GM20431 (cell line): ENCODE measurements around the gene HYOU1.
"Not testable (repeated sequence)": the region's sequence is repeated elsewhere in the genome, so short reads cannot be mapped to it uniquely, and the experiment has no call there.

Experiments used
- in situ Hi-C: fragments of 300-500 bp; cut with MseI, MboI; formaldehyde crosslinking; loops from one replicate; pipeline ENCODE4 v1.15.0; 2020; ENCODE audit warnings: low sequenced_read_pairs; ENCODE audit not compliant: unreplicated experiment

The HYOU1 gene

DNA sequence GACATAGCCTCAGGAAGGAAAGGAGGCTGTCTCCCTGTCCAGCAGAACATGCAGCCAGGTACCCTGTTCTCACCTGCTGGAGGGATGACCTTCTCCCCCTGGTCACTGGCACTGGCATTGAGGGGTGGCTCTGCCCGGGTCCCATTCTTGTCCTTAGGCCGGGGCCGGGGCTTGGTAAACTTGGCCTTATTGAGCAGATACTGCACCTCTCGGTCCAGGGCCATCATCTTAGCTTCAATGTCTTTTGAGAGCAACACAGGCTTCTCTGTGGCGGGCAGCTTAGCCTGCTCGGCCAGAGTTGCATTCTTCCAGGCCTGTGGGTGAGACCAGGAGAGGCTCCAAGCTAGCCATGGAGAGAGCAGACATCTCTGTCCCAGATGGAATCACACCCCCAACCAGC is 10.5 kb downstream of the HYOU1 start:
- in situ Hi-C loops = no loop called here

DNA sequence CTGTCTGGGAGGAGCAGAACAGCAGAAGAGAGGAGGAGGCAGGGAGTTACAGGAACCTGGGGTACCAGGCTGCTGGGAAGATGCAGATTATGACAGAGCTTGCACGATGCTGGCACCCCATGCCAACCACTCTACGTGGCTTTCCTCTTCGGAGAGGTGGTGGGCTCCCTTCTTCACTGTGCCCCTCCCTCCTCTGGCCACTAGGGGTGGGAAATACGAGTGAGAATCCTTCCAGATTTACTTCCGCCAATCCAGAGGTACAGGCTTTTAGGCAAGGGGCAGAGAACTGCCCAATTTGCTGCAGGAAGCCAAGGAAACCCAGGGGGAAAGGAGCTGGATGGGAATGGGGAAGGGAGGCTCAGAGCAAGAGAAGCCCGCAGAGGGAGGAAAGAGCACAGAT is 12.3 kb downstream of the HYOU1 start:
- in situ Hi-C loops = no loop called here

DNA sequence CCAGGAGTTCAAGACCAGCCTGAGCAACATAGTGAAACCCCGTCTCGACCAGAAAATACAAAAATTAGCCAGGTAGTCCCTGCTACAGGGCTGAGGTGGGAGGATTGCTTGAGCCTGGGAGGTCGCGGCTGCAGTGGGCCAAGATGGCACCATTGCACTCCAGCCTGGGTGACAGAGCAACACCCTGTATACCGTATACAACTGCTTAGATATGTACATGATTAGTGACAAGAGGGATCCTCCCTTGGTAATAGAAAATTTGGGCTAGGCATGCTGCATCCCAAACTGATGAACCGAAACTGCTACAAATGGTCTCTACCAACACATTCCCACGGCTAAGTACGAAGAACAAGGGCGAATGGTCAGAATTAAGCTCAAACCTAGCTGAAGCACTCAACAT is 14.1 kb downstream of the HYOU1 start:
- in situ Hi-C loops = no loop called here

DNA sequence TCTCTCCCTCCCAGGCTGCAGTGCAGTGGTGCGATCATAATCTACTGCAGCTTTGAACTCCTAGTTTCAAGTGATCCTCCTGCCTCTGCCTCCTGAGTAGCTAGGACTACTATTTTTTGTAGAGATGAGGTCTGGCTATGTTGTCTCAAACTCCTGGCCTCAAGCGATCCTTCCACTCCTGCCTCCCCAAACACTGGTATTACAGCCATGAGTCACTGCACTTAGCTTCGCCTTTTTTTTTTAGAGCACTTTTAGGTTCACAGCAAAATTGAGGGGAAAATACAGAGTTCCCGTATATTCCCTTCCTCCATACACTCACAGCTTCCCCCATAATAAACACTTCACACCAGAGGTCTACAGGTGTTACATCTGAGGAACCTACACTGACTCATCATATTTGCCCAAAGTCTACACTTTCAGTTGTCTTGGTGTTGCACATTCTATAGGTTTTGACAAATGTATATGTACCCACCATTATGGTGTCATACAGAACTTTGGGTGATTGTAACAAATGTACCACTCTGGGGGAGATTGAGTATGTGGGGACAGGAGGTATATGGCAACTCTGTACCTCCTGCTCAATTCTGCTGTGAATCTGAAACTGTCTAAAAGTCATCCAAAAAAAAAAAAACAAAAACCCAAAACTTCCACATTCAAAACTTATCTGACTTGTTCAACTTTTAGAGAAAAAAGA is 15.0 kb downstream of the HYOU1 start:
- in situ Hi-C loops = no loop called here

DNA sequence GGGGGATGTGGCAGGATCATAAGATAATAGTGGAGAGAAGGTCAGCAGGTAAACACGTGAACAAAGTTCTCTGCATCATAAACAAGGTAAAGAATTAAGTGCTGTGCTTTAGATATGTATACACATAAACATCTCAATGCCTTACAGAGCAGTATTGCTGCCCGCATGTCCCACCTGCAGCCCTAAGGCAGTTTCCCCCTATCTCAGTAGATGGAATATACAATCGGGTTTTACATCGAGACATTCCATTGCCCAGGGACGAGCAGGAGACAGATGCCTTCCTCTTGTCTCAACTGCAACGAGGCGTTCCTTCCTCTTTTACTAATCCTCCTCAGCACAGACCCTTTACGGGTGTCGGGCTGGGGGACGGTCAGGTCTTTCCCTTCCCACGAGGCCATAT is 17.5 kb downstream of the HYOU1 start:
- in situ Hi-C loops = not testable (repeated sequence)

DNA sequence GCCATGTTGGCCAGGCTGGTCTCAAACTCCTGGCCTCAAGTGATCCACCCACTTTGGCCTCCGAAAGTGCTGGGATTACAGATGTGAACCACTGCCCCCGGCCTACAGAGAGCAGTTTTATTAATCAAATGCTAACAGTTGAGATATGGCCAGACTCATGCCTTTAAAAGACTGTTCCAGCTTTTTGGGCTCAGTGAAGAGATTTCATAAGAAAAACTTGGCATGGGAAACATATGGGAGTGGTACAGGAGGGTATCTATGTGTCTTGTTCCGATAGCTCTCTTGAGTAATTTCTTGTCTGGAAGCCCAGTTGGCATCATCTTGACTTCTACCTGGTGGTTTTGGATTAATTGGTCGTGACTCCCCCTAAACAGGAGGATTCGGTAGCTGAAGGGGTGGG is 18.1 kb downstream of the HYOU1 start:
- in situ Hi-C loops = no loop called here

DNA sequence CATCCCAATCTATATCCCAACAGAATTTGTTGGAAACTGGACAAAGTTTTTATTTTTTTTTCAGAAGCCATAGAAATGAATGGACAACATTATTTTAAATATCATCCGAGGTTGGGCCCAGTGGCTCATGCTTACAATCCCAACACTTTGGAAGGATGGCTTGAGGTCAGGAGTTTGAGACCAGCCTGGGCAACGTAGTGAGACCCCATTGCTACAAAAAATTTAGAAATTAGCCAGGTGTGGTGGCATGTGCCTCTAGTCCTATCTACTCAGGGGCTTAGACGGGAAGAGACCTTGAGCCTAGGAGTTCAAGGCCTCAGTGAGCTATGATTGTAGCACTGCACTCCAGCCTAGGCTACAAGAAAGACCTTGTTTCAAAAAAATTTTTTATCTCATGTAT is 22.2 kb downstream of the HYOU1 start:
- in situ Hi-C loops = no loop called here

DNA sequence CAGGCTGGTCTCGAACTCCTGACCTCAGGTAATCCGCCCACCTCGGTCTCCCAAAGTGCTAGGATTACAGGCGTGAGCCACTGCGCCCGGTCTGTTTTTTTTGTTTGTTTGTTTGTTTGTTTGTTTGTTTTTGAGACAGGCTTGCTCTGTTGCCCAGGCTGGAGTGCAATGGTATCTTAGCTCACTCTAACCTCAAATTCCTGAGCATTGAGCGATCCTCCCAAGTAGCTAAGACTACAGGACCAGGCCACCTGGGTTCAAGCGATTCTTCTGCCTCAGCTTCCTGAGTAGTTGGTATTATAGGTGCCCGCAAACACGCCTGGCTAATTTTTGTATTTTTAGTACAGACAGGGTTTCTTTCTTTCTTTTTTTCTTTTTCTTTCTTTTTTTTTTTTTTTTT is 23.6 kb downstream of the HYOU1 start:
- in situ Hi-C loops = not testable (repeated sequence)

DNA sequence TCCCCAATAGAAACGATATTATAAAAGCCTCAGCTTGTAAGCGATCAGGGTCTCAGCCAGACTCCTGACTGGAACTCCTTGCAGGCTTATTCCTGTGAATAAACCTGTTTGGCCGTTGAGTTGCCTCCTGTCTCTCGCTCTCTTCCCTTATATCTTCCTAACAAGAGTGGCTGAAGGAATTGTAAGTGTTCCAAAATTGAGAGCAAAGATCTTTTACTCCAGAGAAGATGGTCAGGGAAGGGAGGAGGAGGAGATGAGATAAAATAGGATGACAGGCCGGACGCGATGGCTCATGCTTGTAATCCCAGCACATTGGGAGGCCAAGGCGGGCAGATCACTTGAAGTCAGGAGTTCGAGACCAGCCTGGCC is 25.1 kb downstream of the HYOU1 start:
- in situ Hi-C loops = no loop called here

DNA sequence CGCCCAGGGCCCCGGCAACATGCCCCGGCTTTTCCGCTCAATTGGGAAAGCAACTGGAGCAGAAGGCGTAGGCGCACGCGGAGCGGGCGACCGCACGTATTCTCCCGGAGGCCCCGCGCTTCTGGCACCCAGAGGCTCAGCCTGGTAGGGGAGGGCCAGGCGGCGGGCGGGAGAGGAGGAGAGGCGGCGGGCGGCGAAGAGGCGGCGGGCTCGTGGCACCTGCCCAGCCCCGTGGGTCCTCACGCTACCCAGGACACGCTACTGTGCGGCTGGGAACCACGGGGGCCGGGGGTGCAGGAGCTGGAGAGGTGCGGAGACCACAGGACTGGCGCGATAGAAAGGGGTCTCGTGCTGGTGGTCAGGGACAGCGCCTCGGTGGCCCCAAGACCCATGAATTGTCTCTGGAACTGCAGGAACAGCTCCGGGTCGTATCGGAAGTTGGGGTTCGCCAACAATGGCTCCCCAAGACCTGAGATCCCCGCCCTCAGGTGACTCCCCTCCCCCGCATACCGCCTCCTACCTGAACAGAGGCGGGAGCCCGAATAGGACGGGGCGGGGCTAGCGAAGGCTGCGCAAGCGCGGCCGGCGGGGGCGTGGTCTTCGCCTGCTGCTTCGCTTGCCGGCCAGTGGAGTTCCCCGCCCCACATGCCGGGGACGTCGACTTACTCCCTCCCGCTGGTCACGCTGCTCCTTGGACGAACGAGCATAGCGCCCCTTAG is 26.5 kb downstream of the HYOU1 start, which contains the start of gene SLC37A4:
SLC37A4 (minus strand) TSS at position 549 of the 719 bp plus-strand sequence.
- in situ Hi-C loops = no loop called here

DNA sequence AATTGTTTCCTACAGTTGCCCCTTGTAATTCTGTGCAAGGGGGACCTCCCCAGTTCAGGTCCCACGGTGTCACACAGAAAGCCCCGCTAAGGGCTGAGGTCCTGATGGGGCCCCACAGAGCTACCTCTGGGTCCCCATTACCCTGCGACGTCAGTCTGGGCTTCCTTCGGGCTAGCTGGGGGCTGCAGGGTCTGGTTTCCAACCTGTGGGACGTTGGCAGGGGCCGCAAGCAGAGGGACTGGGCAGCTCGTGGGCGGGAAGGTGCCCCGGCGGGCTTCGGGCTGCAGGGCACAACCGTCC is 27.0 kb downstream of the HYOU1 start:
- in situ Hi-C loops = no loop called here

DNA sequence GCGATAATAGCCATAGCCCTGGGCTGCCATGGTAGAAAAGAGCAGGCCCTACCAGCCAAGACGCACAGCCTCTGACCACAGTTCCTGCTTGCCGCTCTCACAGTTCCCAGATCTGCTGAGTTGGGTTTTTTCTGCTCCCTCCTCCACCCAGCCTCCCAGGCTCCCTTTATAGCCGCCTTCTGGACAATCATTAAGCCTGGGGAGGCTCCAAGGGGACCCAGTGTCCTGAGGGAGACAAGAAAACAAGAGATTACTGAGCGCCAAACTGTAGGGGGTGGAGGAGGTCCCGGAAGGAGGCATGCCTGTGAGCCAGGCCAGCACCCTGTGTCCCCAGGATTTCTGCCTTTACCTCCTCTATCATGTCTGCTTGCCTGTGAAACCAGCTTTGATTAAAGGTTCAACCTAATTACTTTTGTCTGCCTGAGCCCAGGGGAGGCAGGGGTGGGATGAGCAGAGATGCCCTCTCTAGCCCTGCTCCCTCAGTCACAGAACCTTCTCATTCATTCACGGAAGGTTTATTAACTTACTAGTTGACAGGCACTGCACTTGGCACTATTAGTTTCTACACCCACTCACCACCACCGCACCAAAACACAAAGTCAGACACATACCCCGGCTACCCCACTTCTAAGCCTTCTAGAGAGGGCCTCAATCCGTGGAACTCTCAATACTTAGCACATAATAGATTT is 27.5 kb downstream of the HYOU1 start:
- in situ Hi-C loops = no loop called here

DNA sequence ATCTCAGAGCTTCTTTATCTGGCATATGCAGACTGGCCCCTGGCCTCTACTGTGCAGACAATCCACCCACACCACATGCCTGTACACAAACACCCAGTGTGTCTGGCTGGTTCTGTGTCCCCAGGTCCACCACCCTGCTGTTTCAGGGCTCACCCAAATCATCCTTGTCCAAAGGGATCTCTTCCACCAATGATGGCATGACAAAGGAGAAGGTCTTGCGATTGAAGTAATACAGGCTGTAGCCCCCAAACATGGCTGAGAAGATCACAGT is 28.0 kb downstream of the HYOU1 start:
- in situ Hi-C loops = no loop called here

DNA sequence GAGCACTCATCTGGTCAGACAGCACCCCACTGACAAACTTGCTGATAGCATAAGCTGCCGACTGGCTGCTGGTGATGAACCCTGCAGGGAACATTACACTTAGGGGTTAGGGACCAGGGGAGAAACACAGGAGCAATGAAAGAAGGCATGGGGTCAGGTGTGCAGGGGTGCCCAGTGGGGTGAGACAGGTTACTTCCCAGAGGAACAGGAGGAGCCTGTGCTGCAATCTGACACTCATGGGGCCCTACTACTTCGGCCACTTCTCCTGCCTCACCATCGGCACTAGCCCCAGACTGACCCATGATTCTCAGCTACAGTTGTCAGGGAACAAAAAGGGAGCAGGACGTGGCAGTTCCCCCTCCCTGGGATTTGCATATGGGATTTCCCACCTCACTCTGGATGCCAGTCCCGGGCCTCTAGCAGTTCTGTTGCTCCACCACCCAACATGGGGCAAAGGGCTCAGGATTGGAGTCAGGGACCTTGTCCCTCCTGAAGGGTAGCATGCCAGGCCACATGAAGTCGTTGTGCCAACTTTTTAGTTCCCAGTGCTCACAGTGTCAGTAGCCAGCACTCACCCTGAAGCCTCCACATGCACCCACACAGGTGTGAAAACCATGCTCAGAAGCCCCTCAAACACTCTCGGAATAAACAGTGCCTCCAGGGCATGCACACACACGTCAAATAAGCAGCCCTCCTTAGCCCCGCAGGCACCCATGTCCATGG is 28.5 kb downstream of the HYOU1 start:
- in situ Hi-C loops = no loop called here

DNA sequence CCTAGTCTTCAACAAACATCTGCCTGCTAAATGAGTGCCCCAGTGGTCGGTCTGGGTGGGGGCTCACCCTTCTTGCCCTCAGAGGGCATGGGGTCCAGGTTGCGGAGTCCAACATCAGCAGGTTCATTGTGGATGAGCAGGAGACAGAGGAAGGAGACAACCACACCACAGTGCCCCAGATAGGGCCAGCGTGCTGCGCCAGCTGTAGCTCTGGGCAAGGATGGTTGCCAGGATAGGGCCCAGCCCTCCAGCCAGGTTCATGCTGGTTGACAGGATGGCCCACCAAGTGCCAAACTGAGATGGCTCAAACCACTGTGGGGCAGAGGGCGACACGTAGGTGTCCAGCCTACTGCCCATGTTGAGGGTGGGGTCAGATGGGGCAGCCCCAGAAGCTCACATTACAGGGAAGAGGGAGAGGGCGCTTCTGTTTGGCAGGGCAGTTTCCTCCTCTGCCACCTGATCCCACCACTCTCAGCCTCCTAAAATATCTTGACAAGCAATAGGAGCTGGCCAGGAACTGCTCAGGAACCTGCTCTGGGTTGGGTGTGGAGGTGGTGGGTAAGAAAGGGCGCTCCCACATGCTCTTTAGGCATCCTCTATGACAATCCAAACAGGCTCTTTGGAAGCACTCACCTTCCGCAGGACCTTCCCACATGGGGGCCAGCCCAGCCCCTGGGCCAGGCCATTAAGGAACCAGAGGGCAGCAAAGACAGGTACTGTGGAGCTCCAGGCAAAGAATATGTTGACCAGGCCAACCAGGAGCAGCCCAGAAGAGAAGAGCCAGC is 29.3 kb downstream of the HYOU1 start:
- in situ Hi-C loops = no loop called here

DNA sequence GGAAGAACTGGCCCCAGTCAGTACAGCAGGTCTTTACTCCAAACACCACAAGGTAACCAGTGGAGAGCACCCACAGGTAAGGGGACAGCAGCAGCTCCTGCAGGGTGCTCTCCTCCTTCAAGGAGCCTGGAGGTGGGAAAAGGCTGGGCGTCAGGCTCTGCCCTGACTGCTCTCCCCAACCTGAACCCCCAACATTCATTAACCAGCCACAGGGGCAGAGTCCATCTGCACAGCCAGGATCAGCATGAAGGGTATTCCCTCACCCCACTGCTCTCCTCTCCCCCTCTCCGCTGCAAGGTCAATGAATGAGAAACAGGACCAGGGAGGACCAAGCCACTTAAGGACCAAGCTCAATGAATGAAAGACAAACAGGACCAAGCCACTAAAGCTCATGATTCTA is 30.0 kb downstream of the HYOU1 start:
- in situ Hi-C loops = no loop called here

DNA sequence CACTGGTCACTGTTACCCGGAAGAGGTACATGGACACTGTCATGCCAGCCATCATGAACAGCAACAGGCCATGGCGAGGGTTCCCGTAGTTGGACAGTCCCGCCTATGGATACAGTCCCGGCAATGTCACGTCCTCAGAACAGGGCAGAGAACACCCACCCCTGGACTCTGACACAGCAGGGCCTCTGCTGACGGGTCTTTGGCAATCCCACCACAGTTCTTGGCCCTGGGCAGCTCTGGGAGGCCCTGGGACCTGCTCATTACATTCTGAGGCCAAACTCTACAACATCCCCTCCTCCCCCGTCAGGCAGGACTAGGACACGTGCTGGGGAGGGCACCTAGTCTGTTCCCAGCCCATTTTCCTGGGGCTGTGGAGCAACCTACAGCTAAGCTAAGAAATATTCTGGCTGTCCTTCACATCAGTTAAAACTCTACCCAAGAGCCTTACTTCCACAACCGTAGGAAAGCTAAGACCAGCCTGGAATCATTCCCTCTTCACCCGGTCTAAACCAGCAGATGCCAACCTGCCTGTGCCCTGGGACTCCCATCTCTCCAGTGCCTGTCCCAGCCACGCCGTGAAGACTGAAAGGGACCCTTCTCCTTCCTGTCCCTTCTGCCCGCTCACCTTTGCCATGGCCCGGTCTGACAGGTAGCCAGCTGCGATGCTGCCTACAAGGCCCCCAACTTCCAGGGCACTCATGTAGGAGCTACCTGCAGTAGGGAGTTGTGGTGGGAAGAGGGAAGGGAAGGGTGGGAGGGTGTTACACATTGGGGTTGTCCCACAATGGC is 30.8 kb downstream of the HYOU1 start:
- in situ Hi-C loops = no loop called here

DNA sequence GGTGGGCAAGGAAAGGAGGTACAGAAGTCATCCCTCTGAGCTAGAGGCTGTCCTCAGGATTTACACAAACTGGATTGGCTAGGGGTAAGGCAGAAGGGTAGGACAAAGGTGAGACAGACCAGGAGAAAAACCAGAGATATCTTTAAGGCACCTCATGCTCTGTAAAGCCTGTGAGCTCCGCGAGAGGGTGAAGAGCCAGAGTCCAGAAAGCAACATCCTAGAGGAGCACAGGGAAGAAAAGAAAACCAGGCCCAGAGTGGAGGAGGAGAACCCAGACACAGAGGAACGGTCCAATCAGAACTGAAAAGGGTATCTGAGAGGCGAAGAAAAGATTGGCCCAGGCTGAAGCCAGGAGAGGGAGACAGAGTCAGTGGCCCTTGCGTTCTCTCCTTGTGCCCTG is 31.5 kb downstream of the HYOU1 start:
- in situ Hi-C loops = no loop called here

DNA sequence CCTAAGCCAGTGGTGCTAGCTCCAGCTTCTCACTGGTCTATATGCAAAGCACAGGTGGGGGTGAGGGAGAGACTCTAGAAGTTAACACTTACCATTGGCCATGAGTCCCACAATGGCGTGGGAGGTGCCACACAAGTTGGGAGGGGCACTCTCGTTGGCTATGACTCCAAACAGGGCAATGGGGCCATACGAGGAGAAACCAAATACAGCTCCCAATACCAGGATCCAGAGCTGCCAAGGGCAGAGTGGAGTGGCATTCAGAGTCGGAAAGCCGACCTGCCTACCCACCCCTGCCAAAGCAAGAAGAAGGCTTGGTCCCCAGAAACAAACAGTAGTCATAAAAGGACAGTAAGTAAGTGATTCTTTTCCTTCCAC is 31.9 kb downstream of the HYOU1 start:
- in situ Hi-C loops = no loop called here
